Sigmoid colon (tissue), 4 donors: ENCODE data around the gene KLHDC9.

ENCODE experiments used
- EP300 ChIP-seq, 4 donors: sonication (generic); formaldehyde crosslinking; IDR thresholded peaks; one replicate each; pipeline ENCODE4 v1.6.1; 2017; ENCODE audit warnings: antibody characterized with exemption in 4 of 4
- TF ChIP-seq, protein P1 (sequence below), 4 experiments: fragments of 450-650 bp in 3 of 4; fragments of 200-600 bp in 1 of 4; IDR thresholded peaks; one replicate each; pipeline ENCODE4 v1.5.1; 2016 to 2019; ENCODE audit warnings: antibody characterized with exemption in 4 of 4, mild to moderate bottlenecking in 3 of 4, moderate library complexity in 2 of 4

GRCh38 chr1:161077426-161077825, 20.7 kb upstream of the KLHDC9 start:
- TF ChIP-seq, protein P1, sequence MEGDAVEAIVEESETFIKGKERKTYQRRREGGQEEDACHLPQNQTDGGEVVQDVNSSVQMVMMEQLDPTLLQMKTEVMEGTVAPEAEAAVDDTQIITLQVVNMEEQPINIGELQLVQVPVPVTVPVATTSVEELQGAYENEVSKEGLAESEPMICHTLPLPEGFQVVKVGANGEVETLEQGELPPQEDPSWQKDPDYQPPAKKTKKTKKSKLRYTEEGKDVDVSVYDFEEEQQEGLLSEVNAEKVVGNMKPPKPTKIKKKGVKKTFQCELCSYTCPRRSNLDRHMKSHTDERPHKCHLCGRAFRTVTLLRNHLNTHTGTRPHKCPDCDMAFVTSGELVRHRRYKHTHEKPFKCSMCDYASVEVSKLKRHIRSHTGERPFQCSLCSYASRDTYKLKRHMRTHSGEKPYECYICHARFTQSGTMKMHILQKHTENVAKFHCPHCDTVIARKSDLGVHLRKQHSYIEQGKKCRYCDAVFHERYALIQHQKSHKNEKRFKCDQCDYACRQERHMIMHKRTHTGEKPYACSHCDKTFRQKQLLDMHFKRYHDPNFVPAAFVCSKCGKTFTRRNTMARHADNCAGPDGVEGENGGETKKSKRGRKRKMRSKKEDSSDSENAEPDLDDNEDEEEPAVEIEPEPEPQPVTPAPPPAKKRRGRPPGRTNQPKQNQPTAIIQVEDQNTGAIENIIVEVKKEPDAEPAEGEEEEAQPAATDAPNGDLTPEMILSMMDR (IDR thresholded peaks at IDR 0.05) = no peak
- no peak for TF ChIP-seq EP300 (IDR thresholded peaks at IDR 0.05)
